Measurements from ENCODE around the gene UBE2QL1. TPM values are rescaled to one million over a fixed set of nuclear protein-coding genes. Genes with fewer than 3 reads are reported as not detected.

The UBE2QL1 gene
- total RNA-seq, 1 experiment from 2014 or later = 0.11 TPM

GRCh38 chr5:6492934-6493333, 44.3 kb downstream of the UBE2QL1 start:
- Histone ChIP-seq H3K79me1 (ENCODE audit: insufficient read depth, low read depth, low read length, poor library complexity, severe bottlenecking) (no peaks in the 10 kb centered on the region), H3K23me2 (ENCODE audit: insufficient read length, low read depth, low read length, poor library complexity, severe bottlenecking) (no peaks in the 10 kb centered on the region), H3K4ac (ENCODE audit: low read depth, low read length) (no peak overlapping the region), H3K4me2 (ENCODE audit: insufficient read depth, insufficient read length, low read length) (no peak overlapping the region), H3K4me1 (ENCODE audit: insufficient read depth, low read length) (peaks cover 6% of the 10 kb centered on the region), H3K18ac (ENCODE audit: insufficient read length, low read depth, low read length) (no peak overlapping the region), H2AFZ (ENCODE audit: low read length) (no peak overlapping the region), H3K9ac (ENCODE audit: extremely low read depth, insufficient read length, low read length) (no peak overlapping the region), H3K14ac (ENCODE audit: insufficient read depth, low read length) (no peak overlapping the region), H2BK12ac (ENCODE audit: insufficient read length, low read depth, low read length) (no peak overlapping the region), H3K56ac (ENCODE audit: insufficient read length, low read depth, low read length) (no peak overlapping the region), H3K79me2 (ENCODE audit: insufficient read depth, low read length) (no peaks in the 10 kb centered on the region), H2BK120ac (ENCODE audit: low read depth, low read length, poor library complexity, severe bottlenecking) (no peak overlapping the region), H4K8ac (replicated peaks; ENCODE audit: insufficient read length, low read depth, low read length) (no peak overlapping the region), H4K20me1 (ENCODE audit: control insufficient read depth, insufficient read depth, insufficient read length) (no peaks in the 10 kb centered on the region), H3K9me3 (ENCODE audit: control insufficient read depth, low read depth, low read length) (no peaks in the 10 kb centered on the region), H3K27ac (ENCODE audit: insufficient read length, low read depth, low read length) (no peak overlapping the region), H2AK5ac (ENCODE audit: insufficient read length, low read length) (no peak overlapping the region), H3T11ph (ENCODE audit: low read length) (no peak overlapping the region), H4K5ac (ENCODE audit: insufficient read length, low read depth, low read length) (no peak overlapping the region), H2BK20ac (ENCODE audit: low read depth, low read length, poor library complexity, severe bottlenecking) (no peak overlapping the region), H4K91ac (ENCODE audit: insufficient read length, low read depth, low read length) (no peak overlapping the region), H2BK5ac (ENCODE audit: insufficient read length, low read length) (no peak overlapping the region), H3K23ac (ENCODE audit: insufficient read length, low read depth, low read length) (no peak overlapping the region), H2BK15ac (ENCODE audit: low read depth, low read length) (no peak overlapping the region), H3K27me3 (ENCODE audit: insufficient read depth, low read length) (no peaks in the 10 kb centered on the region; the same call in 1 of the 2 replicates)
- no peak for TF ChIP-seq CTCF (conservative IDR thresholded peaks at IDR 0.05)
- no peak for DNase-seq
- no CpG with 5 or more reads among the region's 4 CpGs for WGBS (ENCODE audit: extremely low coverage, insufficient read length, low lambda C conversion rate)
- no peaks in the 10 kb centered on the region for H3K9me3 Mint-ChIP-seq
- no peak overlapping the region for H3K4me3 Mint-ChIP-seq
- peaks cover 66% of the 10 kb centered on the region for H3K27me3 Mint-ChIP-seq (ENCODE audit: low read depth)
- peaks cover 14 to 16% of the 10 kb centered on the region in 2 experiments for H3K4me1 Mint-ChIP-seq
- H3K27ac Mint-ChIP-seq = no peak overlapping the region
- H3K36me3 Mint-ChIP-seq (ENCODE audit: insufficient read depth in 1 of 3, low read depth in 3 of 3) = no peaks in the 10 kb centered on the region
